GM12801 (cell line): ENCODE measurements around the gene ZBTB20.

ENCODE experiments used
- TF ChIP-seq, protein P1 (sequence below): IDR thresholded peaks from one replicate; pipeline ENCODE4 v1.5.1; 2011; ENCODE audit warnings: control low read depth; ENCODE audit not compliant: insufficient read length; ENCODE audit errors: extremely low read depth

ZBTB20 gene

DNA sequence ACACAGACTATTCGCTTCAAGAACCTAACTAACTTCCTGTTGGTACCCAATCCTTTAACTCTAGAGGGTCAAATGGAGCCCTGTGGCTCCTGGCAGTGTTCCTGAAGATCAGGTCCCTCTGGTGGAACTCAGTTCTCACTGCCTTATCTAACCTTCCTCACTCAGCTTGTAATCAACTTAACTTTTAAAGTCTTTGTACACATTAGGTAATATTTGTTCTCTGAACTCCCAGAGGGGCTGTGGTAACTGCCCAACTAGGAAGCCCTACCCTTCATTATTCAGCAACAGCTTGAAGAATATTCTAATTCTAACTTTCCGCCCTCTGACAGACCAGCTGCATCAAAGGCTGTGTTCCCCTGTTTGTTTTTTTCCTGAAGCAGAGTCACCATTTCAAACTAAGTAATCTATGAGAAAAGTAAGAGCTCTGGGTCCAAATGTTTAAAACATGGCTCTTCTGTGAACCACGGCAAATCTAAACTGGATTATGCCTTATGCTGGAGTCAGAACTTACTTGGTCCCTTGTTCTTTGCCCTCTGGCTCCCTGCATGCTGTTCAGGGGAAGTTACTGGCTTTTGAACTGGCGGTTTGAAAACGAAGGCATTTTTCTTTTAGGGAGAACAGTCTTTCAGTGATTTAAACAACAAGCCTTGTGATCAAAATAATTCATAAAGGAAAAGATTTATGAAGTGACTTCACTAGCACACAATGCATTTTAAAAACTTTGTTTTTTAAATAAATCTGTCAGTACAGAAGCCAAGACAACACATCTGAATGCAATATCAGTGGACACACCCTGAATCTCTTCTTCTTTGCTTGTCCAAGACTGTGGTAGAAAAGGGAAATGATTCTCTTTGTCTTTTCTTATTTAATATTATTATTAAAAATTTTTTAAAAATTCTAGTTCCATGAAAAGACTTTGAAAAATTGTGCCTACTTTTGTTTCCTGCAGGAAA, 487.7 kb downstream of the ZBTB20 start:
- TF ChIP-seq, protein P1, sequence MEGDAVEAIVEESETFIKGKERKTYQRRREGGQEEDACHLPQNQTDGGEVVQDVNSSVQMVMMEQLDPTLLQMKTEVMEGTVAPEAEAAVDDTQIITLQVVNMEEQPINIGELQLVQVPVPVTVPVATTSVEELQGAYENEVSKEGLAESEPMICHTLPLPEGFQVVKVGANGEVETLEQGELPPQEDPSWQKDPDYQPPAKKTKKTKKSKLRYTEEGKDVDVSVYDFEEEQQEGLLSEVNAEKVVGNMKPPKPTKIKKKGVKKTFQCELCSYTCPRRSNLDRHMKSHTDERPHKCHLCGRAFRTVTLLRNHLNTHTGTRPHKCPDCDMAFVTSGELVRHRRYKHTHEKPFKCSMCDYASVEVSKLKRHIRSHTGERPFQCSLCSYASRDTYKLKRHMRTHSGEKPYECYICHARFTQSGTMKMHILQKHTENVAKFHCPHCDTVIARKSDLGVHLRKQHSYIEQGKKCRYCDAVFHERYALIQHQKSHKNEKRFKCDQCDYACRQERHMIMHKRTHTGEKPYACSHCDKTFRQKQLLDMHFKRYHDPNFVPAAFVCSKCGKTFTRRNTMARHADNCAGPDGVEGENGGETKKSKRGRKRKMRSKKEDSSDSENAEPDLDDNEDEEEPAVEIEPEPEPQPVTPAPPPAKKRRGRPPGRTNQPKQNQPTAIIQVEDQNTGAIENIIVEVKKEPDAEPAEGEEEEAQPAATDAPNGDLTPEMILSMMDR = no peak

DNA sequence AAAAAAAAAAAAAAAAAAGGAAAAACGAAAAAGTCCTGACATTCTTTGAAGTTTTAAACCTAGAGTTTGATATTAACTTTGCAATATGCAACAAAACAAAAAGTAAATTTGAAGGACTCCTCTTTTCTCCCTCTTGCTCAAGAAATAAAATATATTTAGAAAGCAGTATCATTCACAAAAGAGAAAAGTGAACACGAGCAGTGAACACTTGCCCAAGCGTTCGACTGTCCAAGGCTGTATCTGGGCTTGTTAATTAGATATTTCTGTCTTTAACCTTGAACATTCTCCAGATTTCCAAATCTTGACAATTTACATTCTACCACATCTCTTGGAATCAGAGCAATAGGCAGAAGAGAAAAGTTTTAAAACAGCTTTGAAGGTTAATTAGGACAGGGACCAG, 495.5 kb downstream of the ZBTB20 start:
- TF ChIP-seq, protein P1 = no peak

DNA sequence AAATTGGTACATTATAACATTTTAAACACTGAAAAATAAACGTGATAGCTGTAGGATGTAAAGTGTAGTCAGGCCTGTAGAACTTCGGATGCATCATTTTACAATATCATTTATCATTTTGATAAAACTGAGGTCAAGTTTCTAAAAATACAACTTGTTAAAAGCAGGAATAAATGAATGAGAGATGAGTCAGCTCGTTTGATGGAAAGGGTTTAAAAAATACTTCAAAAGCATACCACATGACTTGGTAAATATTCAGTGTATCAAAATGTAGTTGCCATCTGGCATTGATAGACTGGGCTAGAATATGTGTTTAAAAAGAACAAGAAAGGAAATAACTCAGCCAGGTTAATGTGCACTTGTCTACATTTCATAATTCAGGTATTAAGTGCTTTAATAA, 496.3 kb downstream of the ZBTB20 start:
- TF ChIP-seq, protein P1 = no peak

DNA sequence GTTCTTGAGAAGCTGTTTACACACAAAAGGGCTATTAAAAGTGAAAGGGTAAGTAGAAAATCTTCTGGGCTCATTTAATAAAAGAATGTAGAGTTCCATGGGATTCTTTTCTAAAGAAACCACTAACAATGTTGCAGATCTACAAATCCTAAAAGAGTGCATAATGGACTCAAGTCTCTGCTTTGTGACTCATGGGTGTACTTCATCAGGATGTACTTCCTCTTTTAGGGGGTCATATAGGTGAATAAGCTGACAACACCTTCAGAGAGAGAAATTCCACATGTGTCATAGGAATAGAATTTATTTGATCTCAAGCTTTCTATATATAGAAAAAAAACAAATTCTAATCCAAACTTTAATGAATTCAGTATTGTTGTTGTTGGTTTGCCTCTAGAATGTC, 497.8 kb downstream of the ZBTB20 start:
- TF ChIP-seq, protein P1 = no peak

DNA sequence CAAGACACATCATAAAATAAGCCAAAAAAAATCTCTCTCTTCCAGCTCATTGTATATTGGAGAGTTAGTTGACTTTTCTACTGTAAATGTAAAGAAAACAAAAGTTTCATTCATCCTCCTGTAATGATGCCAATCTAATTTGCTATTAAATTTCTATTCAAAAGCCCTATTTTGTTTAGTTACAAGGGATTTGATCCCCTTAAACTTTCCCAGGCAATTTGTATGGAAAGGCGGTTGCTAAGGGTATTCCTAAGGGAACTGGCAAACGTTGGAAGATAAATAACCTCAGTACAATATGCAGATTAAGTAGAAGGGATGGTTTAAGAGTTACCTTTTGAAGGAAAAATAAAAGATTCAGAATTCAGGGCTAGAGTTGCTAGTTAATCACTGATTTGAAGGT, 500.6 kb downstream of the ZBTB20 start:
- TF ChIP-seq, protein P1 = no peak

DNA sequence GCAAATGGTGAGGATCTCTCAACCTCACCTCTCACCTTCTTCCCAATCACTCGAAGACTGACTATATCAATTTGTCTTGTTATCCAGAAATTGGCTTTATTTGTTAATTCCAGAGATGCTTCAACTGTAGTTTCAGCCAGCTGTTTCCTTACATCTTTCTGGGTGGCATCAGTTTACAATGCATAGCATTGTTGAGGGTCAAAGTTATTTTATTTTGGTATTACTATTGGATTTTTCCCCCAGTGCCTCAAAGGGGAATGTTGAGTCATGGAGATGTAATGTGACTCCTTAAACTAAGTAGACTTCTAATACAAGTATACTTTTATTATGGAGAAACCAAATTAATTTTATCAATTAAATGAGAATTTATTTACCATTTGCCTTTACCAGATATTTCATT, 501.7 kb downstream of the ZBTB20 start:
- TF ChIP-seq, protein P1 = no peak

DNA sequence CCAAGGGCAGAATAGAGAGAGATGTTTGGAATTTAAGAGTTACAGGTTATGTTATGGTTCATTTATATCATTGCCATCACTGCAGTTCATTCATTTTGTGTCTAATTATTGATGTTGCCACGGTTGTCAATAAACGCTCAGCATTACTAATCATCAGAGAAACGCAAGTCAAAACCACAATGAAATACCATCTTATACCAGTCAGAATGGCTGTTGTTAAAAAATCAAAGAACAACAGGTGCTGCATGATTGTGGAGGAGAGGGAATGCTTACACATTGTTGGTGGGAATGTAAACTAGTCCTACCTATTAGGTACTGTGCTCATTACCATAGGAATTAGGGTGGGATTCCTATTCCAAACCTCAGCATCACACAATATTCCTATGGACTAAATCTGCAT, 502.7 kb downstream of the ZBTB20 start:
- TF ChIP-seq, protein P1 = no peak
